GM12875 (cell line): ENCODE measurements around the gene ZNRF3.
"Not testable (repeated sequence)": the region's sequence is repeated elsewhere in the genome, so short reads cannot be mapped to it uniquely, and the experiment has no call there.

ENCODE experiments used
- H3K4me3 ChIP-seq: one replicate; pipeline ENCODE4 v1.5.1; 2011; ENCODE audit warnings: low read depth, low read length, control low read depth
- TF ChIP-seq, protein P1 (sequence below): IDR thresholded peaks from 2 replicates; pipeline ENCODE4 v1.5.1; 2011; ENCODE audit warnings: low read depth, mild to moderate bottlenecking, control low read depth, inconsistent platforms, low read length, moderate library complexity, borderline replicate concordance; ENCODE audit not compliant: insufficient read depth

ZNRF3 gene

DNA sequence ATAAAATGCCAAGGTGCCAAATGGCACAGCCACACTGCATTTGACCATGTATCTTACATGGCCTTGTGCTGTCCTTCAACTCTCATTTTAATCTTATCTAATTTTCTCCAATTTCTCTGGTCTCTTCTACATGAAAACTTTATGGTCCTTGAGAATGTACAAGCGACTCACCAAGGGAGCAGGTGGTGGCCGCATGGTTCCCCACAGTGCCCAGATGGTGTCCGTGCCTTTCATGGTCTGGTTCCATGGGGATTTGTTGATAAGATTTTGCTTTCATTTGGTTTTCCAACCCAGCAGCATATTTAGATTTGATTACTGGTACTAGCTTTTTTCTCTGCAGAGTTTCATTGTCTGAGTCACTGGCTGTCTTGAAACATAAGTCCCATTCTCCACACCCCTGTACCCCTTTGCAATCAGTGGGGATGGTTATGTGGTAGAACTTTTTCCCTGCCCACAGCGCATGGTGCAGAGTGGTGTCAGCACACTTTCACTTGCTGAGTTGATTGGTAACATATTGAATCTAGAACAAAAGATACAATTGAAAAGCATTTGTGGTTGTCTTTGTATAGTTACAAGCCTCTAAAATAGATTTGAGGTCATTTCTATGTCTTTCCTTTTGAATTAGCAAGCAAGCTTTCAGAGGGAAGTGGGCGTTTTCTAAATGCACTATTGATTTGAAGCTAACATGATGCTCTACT lies 24.1 kb downstream of the ZNRF3 start:
- no peak overlapping the region for H3K4me3 ChIP-seq
- TF ChIP-seq, protein P1, sequence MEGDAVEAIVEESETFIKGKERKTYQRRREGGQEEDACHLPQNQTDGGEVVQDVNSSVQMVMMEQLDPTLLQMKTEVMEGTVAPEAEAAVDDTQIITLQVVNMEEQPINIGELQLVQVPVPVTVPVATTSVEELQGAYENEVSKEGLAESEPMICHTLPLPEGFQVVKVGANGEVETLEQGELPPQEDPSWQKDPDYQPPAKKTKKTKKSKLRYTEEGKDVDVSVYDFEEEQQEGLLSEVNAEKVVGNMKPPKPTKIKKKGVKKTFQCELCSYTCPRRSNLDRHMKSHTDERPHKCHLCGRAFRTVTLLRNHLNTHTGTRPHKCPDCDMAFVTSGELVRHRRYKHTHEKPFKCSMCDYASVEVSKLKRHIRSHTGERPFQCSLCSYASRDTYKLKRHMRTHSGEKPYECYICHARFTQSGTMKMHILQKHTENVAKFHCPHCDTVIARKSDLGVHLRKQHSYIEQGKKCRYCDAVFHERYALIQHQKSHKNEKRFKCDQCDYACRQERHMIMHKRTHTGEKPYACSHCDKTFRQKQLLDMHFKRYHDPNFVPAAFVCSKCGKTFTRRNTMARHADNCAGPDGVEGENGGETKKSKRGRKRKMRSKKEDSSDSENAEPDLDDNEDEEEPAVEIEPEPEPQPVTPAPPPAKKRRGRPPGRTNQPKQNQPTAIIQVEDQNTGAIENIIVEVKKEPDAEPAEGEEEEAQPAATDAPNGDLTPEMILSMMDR, result no peak

DNA sequence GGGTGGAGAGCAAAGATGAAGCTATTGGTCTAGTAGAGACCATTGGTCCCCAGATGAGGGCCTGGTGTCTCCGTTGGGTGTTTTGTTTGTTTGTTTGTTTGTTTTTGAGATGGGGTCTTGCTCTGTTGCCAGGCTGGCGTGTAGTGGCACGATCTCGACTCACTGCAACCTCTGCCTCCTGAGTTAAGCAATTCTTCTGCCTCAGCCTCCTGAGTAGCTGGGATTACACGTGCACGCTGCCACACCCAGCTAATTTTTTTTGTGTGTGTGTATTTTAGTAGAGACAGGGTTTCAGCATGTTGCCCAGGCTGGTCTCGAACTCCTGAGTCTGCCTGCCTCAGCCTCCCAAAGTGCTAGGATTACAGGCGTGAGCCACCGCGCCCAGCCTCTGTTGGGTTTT lies 25.4 kb downstream of the ZNRF3 start:
- H3K4me3 ChIP-seq, result not testable (repeated sequence)

DNA sequence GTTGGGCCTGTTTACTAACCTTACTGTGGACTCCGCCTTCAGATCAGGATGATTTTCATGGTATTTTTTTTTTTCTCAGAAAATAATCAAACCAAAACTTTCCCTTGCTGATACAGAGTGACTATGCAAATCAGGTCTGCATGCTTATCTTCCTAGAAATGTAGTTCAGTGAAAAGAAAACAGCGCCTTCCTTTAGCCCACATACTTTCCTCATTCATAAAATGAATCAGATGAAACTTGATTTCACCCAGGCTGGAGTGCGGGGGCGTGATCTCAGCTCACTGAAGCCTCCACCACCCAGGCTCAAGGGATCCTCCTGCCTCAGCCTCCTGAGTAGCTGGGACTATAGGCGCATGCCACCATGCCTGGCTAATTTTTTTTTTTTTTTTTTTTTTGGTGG lies 26.0 kb downstream of the ZNRF3 start:
- H3K4me3 ChIP-seq, result no peak overlapping the region
- TF ChIP-seq, protein P1, result no peak

DNA sequence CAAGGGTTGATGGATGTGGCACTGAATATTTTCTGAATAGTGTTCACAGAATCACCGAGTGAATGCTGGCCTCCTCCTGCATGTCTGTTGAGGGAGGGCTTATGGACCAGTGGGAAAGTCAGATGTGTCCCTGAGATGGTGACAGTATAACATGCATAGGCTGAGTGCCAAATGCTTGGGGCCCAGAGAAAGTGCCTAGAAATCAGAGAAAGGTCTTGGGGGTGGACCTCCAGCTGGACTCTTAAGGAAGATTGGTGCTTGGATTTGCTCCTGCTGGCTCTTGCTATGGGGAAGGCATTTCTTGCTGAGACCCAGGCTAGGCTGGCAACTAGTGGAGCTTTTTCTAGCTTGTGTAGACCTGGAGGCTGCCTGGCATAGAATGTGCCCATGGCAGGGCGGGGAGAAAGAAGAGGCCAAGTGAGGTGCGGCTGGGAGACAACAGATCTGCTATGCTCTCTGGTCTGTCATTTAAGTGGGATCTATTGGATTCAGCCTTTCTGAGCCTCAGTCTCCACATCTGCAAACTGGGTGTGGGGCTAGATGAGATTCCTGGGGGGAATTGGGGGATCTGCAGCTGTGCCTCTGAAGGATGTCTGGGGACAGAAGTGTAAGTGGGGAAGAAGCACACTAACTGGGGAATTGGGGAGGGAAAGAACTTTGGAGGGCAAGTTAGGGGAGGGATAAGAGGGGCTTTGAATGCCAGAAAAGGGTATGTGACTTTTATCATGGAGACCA lies 27.4 kb downstream of the ZNRF3 start:
- H3K4me3 ChIP-seq, result no peak overlapping the region
- TF ChIP-seq, protein P1, result no peak

DNA sequence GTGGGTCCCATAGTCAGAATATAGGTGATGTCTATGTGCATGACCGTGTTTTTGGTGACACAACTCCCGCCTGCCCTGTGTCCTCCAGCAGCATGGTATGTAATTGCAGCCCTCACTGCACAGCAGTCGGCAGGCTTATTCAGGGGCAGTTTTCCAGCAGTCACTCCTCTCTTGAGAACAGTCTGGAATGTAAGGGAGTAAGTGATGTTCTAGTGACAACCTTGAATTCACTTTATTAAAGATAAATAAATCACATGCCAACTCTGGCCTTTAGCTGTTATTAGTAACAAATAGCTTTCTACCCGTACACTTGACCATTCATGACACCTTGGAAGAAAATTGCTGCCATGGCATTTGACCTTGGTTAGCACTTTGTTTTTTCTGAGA lies 27.9 kb downstream of the ZNRF3 start:
- H3K4me3 ChIP-seq, result no peak overlapping the region
- TF ChIP-seq, protein P1, result no peak

DNA sequence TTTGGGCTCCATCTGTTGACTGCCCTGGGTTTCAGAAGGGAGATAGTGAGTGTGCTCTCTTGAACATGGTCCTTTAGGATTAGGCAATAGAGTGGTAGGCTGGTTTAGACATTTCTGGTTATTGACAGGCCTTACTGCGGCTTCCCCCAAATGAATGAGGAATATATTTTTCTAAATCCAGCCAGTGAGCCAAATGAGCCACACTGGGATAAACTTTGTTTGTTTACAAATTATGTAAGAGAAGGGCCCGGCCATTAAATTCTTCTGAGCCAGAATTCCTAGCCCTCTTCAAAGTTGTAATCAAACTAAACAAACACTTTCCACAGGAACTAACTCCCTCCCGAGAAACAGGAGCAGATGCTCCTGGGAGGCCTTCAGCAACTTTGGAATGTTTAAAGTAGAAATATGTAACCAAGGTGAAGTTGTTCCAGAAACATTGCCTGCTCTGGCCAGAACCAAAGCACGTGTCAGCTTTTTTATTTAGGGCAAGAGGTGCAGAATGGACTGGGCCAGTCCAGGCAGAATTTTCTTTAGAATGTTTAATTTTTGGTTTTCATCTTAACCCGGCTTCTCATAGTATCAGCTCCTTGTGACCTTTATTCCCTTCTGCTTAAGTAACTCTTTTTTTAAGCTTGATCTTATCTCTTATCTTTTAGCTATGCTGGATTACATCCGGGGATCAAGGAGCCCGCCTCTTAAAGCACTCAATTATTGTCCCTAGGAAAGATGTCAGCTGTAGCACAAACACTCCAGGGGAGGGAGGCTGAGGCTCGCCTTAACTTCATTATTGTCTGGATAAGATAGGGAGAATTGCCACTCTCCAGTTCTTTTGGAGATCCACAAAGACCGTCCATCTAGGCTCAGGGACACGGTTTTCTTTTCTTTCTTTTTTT lies 28.7 kb downstream of the ZNRF3 start:
- TF ChIP-seq, protein P1, result no peak
- H3K4me3 ChIP-seq, result no peak overlapping the region

DNA sequence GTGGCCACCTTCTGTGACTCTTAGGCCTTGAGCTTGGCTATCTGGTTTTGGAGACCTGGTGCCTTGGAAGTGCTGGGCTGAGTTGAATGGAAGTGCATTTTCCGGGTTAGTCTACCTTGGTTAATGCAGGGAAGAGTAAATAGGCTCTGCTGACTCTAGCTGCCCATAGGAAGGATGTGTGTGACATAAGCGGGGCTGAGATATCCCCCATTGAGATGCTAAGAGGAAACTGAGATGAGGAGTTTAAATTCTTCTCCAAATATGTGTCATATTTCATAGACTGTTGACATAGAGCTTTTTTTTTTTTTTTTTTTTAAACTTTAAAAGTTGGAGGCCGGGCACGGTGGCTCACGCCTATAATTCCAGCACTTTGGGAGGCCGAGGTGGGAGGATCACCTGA lies 30.8 kb downstream of the ZNRF3 start:
- TF ChIP-seq, protein P1, result no peak
- H3K4me3 ChIP-seq, result no peak overlapping the region
